Uterus (tissue), 2 donors: ENCODE results near the gene SLC2A9.

Experiments
- POLR2A ChIP-seq, 2 donors: fragments of 450-650 bp; IDR thresholded peaks; one replicate each; pipeline ENCODE4 v1.6.1; 2016; ENCODE audit warnings: antibody characterized with exemption in 2 of 2, mild to moderate bottlenecking in 1 of 2, moderate library complexity in 1 of 2
- TF ChIP-seq, protein P1 (sequence below), 4 experiments: fragments of 200-600 bp in 2 of 4; fragments of 450-650 bp in 2 of 4; sonication (generic) in 2 of 4; IDR thresholded peaks; one replicate each; pipeline ENCODE4 v1.5.1; 2016 to 2019; ENCODE audit warnings: antibody characterized with exemption in 4 of 4, mild to moderate bottlenecking in 2 of 4, moderate library complexity in 1 of 4

- TF ChIP-seq, protein P1, sequence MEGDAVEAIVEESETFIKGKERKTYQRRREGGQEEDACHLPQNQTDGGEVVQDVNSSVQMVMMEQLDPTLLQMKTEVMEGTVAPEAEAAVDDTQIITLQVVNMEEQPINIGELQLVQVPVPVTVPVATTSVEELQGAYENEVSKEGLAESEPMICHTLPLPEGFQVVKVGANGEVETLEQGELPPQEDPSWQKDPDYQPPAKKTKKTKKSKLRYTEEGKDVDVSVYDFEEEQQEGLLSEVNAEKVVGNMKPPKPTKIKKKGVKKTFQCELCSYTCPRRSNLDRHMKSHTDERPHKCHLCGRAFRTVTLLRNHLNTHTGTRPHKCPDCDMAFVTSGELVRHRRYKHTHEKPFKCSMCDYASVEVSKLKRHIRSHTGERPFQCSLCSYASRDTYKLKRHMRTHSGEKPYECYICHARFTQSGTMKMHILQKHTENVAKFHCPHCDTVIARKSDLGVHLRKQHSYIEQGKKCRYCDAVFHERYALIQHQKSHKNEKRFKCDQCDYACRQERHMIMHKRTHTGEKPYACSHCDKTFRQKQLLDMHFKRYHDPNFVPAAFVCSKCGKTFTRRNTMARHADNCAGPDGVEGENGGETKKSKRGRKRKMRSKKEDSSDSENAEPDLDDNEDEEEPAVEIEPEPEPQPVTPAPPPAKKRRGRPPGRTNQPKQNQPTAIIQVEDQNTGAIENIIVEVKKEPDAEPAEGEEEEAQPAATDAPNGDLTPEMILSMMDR (IDR thresholded peaks at IDR 0.05): no peak
- TF ChIP-seq POLR2A (IDR thresholded peaks at IDR 0.05): no peak
Observed at GRCh38 chr4:10045481-10045880, 24.2 kb upstream of the SLC2A9 start.
